RCC 7860 (cell line): ENCODE data around the gene HBE1.
A peak's percentile ranks its signal among the peaks of the same experiment; 100 is the strongest.
"Not testable (repeated sequence)": the region's sequence is repeated elsewhere in the genome, so short reads cannot be mapped to it uniquely, and the experiment has no call there.

Experiments used
- DNase-seq: peaks from one replicate; pipeline ENCODE4 v3.0.0-alpha.2; 2015; ENCODE audit warnings: low spot score
- FAIRE-seq: peaks from 2 replicates; lab custom pipeline; 2012; peaks lifted over from hg19 to GRCh38; lab: Jason Lieb, UNC

HBE1 gene

GRCh38 chr11:5269715-5270147, at the start of gene HBE1:
Gene HBE1 (minus strand): TSS chr11:5269945. CDS start chr11:5269890, 55 bp downstream.
- DNase-seq (no peak), FAIRE-seq (no peak)

- FAIRE-seq: no peak
- DNase-seq: no peak
Measured at GRCh38 chr11:5317292-5317691, 47.5 kb upstream of the HBE1 start.

DNA sequence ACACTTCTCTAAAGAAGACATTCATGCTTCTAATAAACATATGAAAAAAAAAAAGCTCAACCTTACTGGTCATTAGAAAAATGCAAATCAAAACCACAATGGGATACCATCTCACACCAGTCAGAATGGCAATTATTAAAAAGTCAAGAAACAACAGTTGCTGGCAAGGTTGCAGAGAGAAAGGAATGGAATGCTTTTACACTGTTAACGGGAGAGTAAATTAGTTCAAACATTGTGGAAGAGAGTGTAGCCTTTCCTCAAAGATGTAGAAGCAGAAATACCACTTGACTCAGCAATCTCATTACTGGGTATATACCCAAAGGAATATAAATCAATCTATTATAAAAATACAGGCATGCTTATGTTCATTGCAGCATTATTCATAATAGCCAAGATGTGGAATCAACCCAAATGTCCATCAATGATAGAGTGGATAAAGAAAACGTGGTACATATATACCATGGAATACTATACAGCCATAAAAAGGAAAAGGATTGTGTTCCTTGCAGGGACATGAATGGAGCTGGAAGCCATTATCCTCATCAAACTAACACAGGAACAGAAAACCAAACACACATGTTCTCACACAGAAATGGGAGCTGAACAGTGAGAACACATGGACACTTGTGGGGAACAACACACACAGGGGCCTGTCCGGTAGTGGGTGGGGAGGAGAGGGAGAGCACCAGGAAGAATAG, 43.7 kb upstream of the HBE1 start:
- DNase-seq, FAIRE-seq: not testable (repeated sequence)

GRCh38 chr11:5310423-5310822, 40.7 kb upstream of the HBE1 start:
- FAIRE-seq: no peak
- no peak for DNase-seq

DNA sequence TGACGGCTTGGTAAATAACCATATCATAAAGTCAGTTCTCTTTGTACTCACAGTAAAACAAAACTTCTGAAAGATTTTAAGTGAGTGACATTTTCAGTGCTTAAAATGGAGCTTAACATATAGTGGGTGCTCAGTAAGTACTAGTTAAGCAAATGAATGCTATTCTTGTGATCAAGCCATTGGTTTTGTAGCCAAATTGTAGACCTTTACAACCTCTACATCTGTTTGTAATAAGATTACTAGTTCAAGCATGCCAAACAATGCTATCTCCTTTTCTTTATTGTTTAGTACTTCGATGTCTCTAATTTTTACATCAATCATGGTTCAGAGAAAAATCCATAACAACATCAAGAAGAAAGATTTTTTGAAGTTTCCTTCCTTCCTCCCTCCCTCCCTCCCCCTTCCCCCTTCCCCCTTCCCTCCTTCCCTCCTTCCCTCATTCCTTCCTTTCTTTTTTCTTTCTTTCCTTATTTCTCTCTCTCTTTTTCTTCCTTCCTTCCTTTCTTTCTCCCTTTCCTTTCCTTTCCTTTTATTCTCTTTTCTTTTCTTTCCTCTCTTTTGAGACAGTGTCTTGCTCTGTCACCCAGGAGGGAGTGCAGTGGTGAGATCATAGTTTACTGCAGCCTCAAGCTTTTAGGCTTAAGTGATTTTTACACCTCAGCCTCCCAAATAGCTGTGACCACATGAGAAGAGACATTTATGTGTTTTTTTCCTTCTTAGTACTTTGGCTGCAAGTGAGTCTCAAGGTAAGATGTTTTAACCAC, 37.7 kb upstream of the HBE1 start:
- DNase-seq (no peak), FAIRE-seq (no peak)

DNA sequence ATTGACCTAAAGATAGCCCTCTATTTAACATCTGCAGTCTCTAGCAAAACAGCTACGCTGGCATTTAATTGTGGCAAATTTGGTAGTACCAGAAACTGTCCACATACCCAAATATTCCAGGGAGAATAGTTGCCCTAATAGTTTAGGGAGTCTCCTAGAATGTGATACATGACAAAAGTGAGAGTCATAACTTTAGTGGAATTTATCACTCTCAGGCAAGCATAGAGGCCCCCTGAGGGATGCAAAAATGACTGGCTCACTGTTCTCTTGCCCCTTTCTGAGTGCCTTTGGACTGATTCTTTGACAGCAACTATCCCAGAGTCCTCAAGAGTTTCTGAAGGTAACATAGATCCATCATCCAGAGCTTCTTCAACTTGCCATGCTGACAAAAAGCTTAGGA, 34.3 kb upstream of the HBE1 start:
- FAIRE-seq: no peak
- no peak for DNase-seq

DNA sequence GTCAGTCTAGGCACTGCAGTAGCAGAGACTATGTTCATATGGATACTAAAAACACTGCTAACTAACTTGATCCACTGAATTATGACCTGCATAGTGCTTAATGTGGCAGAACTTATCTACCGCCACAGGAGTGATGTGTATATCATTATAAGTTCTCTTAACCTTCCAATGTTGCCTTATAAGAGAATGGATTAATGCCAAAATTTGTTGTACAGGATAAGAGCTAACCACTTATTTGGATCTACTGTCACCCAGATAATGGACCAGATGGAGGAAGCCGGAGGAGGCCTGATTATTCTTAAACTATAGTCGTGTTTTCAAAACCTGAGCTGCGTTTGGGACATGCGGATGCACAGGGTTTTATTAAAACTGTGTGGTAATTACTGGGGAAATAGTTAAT, 33.9 kb upstream of the HBE1 start:
- DNase-seq (no peak), FAIRE-seq (no peak)

DNA sequence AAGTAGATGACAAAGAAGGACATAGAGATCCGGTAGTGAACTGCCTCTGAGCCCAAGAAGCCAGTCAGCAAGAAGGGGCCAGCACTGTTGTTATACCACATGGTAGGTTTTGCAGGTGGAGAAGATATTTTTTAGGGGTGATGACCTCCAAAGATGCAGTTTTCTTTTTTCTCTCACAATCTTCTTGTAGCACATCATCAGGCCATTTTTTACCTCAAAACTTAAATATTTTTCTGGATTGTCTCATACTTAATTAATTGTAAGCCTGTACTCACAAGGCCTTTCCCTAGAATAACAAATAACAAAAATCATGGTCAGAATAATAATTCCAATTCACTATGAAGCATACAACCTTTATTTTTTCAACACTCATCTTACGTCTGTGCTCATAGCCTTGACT, 32.1 kb upstream of the HBE1 start, which contains the start of gene OR51B4:
OR51B4 (minus strand) TSS at position 101 of the 400 bp plus-strand sequence; CDS start at position 101, 0 bp downstream.
- FAIRE-seq (no peak), DNase-seq (no peak)

DNA sequence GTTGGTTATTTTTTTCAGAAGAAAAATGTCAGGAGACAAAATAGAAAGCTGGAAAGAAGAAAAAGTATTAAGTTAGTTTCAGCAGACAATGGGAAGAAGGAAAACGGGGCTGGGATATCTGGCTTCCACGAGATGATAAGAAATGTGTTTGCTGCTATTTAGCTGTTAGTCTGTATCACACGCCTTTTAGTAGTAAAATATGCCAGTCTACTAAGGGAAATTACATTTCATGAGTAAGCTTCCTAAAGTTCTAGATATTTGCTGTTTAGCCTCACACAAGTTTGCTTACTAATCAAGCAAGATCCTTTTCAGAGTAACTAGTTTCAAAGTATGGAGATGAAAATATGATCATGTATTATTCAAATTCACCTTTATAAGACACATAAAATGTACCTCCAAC, 30.5 kb upstream of the HBE1 start:
- FAIRE-seq: no peak
- no peak for DNase-seq

- no peak for FAIRE-seq
- no peak for DNase-seq
Measured at GRCh38 chr11:5298451-5298850, 28.7 kb upstream of the HBE1 start.

- no peak for FAIRE-seq
- DNase-seq: no peak
Measured at GRCh38 chr11:5297721-5298323, 28.1 kb upstream of the HBE1 start.

DNA sequence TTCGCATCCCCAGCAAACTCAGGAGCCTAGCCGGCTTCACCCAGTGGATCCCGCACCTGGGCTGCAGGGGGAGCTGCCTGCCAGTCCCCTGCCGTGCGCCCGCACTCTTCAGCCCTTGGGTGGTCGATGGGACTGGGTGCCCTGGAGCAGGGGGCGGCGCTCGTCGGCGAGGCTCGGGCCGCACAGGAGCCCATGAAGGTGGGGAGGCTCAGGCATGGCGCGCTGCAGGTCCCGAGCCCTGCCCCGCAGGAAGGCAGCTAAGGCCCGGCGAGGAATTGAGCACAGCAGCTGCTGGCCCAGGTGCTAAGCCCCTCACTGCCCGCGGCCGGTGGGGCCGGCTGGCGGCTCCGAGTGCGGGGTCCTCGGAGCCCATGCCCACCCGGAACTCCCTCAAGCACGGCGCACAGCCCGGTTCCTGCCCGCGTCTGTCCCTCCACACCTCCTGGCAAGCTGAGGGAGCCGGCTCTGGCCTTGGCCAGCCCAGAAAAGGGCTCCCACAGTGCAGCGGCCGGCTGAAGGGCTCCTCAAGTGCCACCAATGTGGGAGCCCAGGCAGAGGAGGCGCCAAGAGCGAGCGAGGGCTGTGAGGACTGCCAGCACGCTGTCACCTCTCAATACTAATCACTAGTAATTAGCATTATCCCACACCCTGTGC, 24.7 kb upstream of the HBE1 start:
- DNase-seq, FAIRE-seq: not testable (repeated sequence)

DNA sequence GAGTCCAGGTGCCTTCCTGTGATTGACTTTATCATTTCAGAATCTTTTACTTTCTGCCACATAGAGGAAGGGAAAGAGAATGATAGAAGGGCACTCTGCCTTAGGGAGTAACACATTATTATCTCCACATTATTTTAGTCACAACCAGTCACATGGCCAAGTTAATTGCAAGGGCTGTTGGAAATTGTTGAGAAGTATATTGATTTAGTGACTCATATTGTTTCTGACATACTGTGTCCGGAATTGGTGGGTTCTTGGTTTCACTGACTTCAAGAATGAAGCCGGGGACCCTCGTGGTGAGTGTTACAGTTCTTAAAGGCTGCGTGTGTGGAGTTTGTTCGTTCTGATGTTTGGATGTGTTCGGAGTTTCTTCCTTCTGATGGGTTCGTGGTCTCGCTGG, 23.3 kb upstream of the HBE1 start:
- no peak for DNase-seq

DNA sequence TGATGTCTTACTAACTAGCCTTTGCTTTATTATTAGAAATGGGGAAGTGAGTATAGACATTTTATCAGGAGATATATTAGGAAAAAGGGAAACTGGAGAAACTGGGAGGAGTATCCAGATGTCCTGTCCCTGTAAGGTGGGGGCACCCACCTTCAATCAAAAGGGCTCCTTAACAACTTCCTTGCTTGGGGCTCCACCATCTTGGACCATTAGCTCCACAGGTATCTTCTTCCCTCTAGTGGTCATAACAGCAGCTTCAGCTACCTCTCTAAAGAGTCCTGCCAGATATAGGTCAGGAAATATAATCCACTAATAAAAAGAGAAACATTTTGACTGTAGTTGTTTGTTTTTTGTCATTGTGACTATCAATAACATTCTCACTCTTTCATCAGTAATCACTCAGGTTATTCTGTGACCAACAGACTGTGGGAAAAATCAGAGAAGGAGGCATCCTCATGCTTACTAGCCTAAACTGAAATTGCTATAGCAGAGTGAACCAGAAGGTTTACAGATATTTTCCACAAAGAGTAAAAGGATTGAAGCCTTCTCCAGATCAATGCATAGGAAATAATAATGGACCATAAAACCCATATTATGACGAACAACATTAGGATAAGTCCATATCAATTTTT, 21.6 kb upstream of the HBE1 start:
- peak; percentile 33 for DNase-seq

More for the DNA sequence above, 23.3 kb upstream of the HBE1 start:
- no peak for FAIRE-seq

DNA sequence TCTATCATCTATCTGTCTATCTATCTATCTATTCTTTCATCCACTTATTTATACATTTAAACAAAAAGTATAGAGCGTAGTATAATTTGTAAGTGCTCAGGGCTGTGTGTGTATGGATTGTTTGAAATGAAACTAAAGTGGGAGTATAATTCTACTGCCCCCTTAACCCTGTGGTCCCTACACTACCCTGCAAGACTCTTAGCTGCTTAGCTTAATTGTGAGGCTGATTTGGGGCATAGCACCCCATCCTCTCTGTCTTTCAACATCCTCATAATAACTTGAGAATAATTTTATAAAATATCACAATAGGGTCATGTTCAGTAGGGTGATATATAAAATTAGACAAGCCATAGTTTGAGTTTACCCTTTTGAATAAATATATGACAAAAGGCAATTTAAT, 20.4 kb upstream of the HBE1 start:
- DNase-seq (no peak), FAIRE-seq (no peak)

More for the DNA sequence above, 21.6 kb upstream of the HBE1 start:
- FAIRE-seq: no peak

GRCh38 chr11:5289696-5290095, 20.0 kb upstream of the HBE1 start:
- no peak for FAIRE-seq
- no peak for DNase-seq

DNA sequence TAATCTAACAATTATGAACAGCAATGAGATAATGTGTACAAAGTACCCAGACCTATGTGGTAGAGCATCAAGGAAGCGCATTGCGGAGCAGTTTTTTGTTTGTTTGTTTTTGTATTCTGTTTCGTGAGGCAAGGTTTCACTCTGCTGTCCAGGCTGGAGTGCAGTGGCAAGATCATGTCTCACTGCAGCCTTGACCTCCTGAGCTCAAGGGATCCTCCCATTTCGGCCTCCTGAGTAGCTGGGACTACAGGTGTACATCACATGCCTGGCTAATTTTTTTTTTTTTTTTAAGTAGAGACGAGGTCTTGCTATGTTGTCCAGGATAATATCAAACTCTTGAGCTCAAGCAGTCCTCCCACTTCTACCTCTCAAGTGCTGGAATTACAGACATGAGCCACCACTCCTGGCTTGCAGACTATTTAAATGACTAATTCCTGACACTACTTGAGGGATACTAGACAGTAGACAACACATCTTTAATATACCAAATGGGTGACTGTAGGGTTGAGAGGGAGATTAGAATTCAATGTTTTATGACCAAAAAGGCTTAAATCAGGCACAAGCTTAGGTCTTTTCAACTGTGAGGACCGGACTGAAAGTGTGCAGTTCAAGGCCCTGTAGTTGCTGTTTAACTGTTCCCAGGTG, 19.3 kb upstream of the HBE1 start:
- DNase-seq (peak; percentile 9), FAIRE-seq (no peak)

GRCh38 chr11:5288108-5288905, 18.6 kb upstream of the HBE1 start:
- DNase-seq: no peak
- FAIRE-seq: no peak

DNA sequence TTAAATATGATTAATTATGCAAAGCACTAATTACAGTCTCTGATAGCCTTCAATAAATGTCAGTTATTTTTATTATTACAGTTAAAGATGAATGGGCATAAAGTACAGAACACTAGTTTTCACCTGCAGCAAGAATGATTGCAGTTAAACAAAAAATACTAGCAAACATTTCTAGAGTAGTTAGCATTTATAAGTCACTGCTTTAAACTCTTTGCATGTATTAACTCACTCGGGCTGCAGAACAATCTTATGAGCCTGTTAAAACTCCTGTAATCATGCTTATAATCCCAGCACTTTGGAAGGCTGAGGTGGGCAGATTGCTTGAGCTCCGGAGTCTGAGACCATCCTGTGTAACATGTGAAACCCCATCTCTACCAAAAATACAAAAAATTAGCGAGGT, 17.2 kb upstream of the HBE1 start:
- DNase-seq (no peak), FAIRE-seq (no peak)
